GM18519 (cell line): ENCODE measurements around the gene TNKS2.
"Not testable (repeated sequence)": the region's sequence is repeated elsewhere in the genome, so short reads cannot be mapped to it uniquely, and the experiment has no call there.

ENCODE experiments used
- ATAC-seq: cut with Tn5 transposase; IDR thresholded peaks from one replicate; pipeline ENCODE4 v1.9.1; 2021; ENCODE audit warnings: mild to moderate bottlenecking, moderate library complexity; ENCODE audit not compliant: unreplicated experiment, low FRiP score

The TNKS2 gene

DNA sequence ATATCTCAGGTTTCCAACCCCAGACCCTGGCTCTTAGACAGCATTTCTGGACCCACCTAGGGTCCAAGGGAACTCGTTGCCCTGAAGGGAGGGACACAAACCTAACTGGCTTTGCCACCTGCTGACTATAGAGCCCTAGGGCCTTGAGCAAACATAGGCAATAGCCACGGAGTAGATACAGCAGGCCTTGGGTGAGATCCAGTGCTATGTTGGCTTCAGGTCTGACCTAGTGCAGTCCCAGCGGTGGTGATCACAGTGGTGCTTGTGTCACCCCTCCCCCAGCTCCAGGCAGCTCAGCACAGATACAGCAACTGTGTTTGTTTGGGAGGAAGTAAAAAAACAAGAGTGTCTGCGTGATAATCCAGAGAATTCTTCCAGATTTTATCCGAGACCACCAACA is 9.7 kb upstream of the TNKS2 start:
- no peak for ATAC-seq

DNA sequence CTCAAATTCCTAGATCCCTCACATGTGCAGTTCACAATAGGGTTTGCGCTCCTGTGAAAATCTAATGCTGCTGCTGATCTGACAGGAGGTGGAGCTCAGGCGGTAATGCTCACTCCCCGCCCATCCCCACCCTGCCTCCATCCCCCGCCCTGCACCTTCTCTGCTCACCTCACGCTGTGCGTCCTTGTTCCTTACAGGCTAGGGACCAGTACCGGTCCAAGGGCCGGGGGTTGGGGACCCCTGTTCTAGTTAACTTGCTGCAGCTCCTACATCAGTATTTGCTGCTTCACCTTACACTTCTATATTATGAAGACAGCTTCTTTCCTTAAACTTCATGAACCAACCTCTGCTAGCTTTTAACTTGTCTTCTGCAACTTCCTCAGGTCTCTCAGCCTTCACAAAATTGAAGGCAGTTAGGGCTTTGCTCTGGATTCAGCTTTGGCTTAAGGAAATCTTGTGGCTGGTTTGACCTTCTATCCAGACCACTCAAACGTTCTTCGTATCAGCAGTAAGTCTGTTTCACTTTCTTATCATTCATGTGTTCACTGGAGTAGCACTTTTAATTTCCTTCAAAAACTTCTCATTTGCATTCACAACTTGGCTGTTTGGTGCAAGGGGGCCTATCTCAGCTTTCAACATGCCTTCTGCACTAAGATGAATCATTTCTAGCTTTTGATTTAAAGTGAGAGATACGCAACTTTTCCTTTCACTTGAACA is 1.7 kb upstream of the TNKS2 start:
- peak; percentile 40 for ATAC-seq

DNA sequence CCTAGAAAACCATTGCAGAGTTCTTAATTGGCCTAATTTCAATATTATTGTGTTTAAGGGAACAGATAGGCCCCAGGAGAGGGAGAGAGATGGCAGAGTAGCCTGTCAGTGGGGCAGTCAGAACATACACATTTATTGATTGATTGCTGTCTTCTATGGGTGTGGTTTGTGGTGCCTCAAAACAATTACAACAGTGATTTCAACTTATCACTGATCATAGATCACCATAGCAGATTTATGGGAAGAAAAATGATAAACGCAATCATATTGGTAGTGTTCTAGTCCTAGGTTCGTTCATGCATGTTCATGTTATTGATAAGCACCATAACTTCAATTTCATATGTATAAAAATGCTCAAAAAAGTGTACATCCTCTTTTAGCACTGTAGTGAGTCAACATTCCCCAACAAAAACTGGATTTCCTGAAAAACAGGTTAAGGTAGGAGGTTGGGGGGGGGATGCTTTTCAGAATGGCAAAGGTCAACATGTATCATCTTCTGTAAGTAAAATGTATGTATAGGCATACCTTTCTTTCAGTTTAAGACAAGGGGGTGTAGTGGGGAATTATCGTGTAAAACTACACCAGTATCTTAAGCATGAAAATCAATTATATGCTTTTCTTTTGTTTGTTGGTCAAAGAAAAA is 1.1 kb upstream of the TNKS2 start:
- ATAC-seq = no peak

DNA sequence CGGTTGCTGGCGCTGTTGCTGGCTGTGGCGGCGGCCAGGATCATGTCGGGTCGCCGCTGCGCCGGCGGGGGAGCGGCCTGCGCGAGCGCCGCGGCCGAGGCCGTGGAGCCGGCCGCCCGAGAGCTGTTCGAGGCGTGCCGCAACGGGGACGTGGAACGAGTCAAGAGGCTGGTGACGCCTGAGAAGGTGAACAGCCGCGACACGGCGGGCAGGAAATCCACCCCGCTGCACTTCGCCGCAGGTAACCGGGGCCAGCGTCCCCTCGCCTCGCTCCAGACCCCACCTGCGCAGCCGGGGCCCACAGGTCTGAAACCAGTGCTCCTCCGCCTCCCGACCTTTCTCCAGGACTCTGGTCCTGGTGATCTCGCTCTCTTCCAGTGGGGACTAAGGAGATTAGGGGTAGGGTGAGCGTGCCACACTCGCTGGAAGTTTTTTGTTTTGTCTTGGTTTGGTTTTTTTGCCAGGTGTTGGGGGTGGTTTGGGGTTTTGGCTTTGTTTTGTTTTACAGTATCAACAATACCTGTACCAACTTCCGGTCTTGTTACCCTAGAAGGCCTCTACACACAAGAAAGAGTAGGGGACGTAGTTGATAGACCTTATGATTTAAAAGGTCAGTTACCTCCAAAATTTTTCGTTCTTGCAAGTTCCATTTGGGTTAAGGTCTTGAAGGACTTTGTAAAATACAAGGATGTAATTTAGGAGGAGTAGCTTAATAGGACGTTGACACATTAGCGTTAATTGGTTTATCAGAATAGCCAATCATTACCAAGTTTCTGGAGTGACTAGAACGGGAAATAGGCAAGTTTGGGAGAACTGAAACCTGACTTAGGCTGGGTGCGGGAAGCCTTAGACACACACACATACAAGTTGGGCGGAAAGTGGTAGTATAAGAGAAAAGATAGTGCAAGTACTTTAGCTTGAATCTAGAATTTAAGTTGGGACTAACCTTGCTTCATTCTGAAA is 704 bp downstream of the TNKS2 start:
- ATAC-seq = peak; percentile 25

DNA sequence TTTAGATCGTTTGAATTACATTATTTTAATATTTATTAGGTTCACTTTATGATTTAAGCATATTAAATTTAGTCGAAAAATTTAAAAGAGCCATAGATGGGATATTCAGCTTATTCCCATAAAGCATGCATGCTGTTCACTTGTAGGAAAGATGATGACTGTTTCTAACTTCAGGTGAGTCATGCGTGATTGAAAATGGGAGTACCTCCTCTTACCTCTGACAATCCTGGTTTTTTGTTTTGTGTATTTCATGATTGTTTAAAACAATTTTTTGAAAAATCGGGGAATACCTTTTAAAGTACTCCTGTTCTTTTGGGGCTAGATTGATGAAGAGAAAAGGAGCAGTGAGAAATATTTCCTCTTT is 1.4 kb downstream of the TNKS2 start:
- no peak for ATAC-seq

DNA sequence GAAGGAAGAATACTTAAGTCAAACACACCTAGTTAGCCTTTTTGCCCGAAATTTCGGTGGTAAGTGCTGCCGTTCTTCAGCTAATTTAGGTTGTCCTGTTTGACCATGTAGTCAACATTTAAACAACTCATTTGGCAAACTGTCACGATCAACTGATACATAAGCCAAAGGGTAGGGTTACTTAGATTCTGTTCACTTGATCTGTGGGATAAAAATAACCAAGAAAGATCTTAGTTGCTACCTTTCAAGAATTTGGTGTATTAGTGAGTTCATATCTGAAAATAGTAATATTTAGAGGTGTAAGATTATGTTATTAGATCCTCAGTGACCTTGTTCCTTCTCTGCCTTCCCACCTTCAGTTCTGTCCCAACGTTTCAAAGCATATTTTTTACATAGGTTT is 2.0 kb downstream of the TNKS2 start:
- no peak for ATAC-seq

DNA sequence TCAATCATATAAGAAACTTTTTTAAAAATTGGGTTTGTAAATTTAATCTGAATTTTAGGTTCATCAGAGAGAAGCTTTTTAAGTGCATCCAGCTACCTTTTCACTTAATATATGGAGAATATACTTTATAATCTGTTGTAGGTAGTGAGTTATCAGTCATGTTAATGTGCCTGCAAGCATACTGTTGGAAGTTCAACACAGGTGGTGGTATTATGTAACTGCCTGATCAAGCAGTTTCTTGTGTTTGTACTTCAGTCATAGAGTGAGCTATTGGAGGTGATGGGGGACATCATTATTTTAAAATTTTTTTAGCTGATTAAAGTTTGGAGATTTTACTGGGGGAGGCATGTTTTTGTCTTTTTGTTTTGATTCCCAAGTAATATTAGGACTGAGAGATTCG is 2.5 kb downstream of the TNKS2 start:
- no peak for ATAC-seq

DNA sequence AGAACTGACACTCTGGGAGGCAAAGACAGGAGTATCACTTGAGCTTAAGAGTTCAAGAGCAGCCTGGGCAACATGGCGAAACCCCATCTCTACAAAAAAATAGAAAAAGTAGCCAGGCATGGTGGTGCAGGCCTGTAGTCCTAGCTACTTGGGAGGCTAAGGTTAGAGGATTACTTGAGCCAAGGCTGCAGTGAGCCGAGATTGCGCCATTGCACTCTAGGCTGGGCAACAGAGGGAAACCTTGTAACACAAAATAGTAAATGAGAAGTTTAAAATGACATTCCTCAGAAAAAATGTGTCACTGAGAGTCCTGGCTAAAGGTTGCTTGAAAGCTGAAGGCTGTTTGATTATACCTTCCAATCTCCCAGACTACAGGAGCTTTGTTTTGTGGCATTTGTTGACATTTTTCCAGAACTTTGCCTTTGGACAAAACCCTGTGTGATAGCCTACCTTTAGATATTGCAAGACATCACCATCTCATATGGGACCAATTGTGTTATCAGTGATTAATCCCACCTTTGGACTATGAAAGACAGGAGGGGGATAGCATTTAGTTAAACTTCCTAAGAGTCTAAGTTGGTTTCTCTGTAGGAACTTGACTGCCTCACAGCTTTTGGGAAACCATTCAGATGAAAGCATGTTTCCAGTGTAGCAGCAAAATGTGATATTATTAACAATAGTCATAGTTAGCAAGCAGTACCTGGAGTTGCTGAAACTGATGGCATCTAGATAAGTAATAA is 5.3 kb downstream of the TNKS2 start:
- no peak for ATAC-seq

DNA sequence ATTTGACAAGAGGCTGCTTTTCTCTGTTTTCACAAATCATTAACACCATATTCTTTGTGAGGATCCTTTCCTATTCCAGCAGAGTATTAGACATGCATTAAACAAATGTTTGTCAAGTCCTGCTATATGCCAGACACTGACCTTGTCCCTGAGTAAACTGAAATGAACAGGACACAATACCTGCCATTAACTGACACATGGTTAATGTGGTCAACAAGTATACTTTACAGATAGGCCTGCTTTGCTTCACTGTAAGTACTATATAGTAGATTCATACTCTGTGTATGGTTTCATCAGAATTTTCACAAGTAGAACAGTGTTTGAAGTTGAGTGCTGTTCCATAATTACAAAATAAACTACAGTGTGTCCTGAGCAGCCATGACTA is 5.9 kb downstream of the TNKS2 start:
- ATAC-seq = no peak

DNA sequence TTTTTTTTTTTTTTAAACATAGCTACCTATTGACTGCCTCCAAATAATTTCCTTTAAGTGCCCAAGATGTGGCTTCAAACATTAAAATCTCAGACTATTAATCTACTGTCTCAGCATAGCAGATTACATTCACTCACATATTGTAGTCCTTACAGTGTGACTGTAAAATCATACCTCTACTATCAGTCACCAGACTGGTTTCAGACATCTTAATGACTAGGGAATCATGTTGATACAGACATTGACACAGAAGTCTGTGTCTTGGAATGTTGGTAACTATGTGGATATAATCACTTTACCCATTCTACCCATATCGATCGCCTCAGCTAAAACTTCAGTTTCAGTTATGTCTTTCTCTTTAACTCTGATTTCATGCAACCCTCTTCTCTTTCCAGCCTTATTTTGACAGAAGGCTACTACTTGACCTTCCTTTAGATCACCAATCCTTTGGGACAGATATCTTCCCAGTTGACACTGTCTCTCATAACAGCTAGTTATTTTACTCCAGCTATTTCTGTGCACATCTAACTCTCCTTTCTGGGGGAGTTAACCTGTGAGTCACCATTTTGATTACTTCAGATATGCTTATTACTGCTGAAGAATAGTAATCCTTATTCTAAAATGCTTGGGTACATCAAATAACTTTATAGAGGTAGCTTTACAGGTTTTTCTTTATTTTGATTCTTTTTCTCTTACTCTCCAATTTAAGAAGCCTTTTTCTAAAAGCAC is 7.0 kb downstream of the TNKS2 start:
- no peak for ATAC-seq

DNA sequence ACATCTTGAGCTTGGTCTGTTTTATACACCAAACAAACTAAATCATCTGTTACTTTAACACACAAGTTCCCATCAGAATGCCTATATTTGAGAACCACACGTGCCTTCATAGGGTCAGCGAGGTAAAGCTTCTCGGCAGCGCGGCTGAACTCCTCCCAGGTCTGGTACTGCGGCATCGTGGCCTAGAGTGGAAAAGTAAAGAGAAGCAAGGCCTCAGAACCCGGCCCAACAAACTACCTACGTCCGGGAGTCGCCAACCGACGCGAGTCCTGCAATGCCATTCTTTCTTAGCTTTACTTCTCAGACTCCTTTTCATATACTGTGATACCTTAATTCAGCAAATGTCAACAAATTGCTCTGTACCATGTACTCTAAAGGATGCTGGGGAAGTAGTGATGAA is 9.0 kb downstream of the TNKS2 start:
- ATAC-seq = not testable (repeated sequence)

DNA sequence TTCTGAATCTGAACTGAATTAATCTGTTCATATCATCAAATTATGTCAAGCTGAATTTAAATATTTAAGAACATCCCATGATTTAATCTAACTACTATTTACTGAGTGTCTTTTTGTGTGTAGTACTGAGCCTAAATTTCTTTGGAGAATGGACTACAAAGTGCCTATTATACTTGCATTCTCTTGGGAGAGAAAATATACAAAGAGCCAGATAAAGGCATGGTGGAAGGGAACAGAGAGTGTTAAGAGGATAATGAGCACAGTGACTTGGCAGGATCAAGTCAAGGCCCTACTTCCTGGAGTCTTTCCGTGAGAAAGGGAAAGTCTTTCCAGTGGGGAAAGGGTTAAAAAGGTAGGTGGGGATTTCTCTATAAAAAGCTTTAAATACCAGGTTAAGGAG is 15.0 kb downstream of the TNKS2 start:
- ATAC-seq = no peak

DNA sequence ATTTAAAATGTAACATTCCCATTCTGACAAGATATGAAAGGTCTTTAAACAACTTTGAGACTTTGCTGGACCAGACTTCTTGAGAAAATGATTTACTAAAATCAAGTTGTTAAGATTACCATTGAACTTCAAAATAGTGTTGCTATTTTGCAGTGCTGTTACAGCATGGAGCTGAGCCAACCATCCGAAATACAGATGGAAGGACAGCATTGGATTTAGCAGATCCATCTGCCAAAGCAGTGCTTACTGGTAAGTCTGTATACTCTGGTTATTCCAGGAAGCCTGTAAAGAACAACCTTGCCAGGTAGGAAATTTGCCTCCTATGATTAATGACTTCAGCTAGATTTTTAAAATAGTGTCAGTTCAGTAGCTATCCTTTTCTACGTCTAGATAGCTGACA is 18.8 kb downstream of the TNKS2 start:
- ATAC-seq = no peak

DNA sequence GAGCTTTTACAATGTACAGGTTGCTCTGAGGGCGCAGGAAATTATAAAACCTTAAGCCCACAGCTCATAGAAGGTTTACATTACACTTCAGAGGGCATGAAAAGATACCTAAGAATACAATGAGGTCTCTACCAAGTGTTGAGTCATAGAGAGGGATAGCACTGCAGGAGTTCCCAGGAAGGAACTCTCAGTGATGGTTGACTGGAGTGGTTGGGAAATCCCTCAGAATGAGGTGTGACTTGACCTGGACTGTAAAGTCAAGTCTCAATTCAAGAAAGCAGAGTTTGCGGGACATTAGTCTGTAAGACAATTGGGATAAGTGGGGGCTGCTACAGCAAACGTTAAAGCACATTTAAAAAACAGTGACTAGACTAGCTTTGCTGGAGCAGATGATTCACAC is 21.9 kb downstream of the TNKS2 start:
- no peak for ATAC-seq

DNA sequence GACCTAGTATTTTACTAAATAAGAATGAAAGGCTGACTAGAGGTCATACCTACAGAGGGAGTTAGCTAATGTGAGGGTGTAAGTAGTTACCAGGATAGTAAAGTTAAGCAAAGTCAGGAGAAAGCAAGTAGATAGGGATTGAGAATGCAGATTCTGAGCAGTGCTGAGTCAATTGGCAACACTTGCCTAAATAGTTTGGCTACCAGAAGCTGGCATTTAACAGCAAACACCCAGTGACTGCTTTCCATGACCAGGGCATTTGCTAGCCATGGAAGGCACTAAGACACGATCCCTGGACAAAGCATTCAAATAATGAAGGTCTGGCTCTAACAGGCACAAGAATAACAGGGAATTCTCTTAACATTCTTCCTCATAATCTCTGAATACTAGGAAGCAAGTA is 25.9 kb downstream of the TNKS2 start:
- ATAC-seq = no peak

DNA sequence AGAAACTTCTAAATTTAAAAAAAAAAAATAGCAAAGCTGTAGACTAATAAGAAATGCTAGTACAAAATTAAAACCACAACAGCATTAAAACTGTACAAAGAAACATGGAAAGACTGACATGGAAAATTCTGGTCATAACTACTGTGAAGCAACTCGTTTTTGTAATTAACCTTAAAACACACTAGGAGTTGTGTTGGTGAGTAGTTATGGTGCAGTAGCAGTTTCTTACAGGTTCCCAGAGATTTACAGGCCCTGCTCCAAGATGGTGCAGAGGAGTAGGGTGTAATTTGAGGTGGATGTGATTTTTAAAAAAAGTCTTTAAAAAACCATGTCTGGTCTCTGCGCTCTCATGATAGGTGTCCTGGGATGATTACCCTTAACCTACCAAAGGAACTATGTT is 31.0 kb downstream of the TNKS2 start:
- no peak for ATAC-seq

DNA sequence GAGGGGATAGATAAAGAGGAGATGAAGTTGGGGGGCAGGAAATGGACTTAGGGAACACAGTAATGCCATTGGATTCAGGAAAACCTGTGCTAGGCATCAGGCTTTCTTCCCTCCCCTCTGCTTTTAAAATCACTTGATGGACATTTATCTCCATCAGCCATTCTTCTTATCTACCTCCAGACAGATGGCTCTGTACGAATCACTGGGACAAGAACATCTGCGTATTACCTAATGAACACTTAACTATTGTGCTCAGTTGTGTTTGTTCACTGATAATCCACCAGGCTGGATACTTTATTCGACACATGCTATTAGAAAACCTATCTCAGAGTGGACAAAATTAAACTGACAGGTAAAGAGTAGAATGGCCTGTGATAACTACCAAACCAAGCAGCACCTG is 40.0 kb downstream of the TNKS2 start:
- ATAC-seq = no peak

DNA sequence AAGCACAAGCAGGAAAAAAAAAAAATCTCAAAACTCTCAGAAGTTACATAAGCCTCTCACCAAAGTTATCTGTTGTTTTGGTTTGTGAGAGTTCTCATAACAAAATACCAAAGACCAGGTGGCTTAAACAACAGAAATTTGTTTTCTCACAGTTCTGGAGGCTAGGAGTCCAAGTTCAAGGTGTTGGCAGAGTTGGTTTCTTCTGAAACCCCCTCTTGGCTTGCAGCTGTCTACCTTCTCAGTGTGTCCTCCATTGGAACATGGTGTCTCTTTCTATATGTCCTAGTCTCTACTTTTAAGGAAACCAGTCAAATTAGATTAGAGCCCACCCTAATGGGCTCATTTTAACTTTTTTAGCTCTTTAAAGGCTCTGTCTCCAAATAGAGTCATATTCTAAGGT is 44.9 kb downstream of the TNKS2 start:
- ATAC-seq = no peak

DNA sequence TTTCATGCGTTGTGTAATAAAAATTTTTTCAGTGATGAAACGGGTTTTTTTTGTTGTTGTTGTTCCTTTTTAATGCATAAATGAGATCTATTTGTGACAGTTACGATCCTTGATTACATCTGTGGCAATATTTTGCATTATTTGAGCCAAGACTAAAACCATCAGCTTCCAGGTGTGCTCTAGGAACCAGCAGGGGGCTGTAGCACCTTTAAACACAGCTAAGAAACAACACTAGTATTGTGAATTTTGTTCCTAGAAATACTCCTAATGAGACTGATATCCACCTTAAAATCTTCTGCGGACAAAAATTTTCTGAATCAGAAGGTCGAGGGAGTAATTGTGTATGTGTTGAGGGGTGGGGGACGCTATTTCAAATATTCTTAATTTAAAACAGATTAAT is 58.4 kb downstream of the TNKS2 start:
- no peak for ATAC-seq

DNA sequence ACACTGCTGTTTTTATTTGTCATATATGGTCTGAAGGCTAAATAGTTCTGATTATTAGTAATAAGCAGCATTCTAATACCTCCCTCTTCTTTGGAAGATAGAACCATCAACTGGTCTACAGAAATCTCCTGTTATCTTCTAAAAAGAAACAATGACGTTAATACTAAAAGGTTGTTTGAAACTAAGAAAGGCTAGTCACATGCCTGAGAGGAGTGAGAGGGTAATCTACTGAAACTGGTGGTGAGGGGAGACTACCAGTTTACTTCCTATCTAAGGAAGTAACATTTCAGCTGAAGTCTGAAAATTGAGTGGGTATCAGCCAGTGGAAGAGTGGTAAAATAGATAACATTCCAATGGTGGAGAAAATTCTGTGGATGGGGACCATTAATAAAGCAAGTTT is 62.7 kb downstream of the TNKS2 start:
- ATAC-seq = no peak
